GM12878 (cell line): ENCODE measurements around the gene CDC42BPA. TPM values are rescaled to one million over a fixed set of nuclear protein-coding genes. Genes with fewer than 3 reads are reported as not detected.

ENCODE experiments used
- ATAC-seq: fragments of 200-7000 bp; cut with Tn5 transposase; 3 replicates; pipeline ENCODE4 v1.9.1; 2020; ENCODE audit warnings: mild to moderate bottlenecking, moderate library complexity
- BruUV-seq: library from RNA; stranded (reverse); fragments of 400-500 nt; replicated peaks from 2 replicates; lab custom pipeline; 2021; lab: Mats Ljungman, UMichigan
- CTCF ChIA-PET: fragments of 300-600 bp; sonication (Branson Sonifier 250); formaldehyde crosslinking; extraction: SDS; loops from one replicate; lab custom pipeline; 2021; ENCODE audit warnings: inconsistent platforms; lab: Yijun Ruan, JAX
- POLR2A ChIA-PET: fragments of 350-600 bp; formaldehyde crosslinking; extraction: SDS; loops from one replicate; lab custom pipeline; 2021; ENCODE audit warnings: inconsistent platforms; lab: Charles Lee
- RAD21 ChIA-PET: fragments of 300-600 bp; sonication (Branson Sonifier 250); formaldehyde crosslinking; loops from one replicate; lab custom pipeline; 2023; ENCODE audit warnings: antibody characterized with exemption; ENCODE audit not compliant: unreplicated experiment; lab: Charles Lee
- SMC1A ChIA-PET: fragments of 300-600 bp; sonication (Branson Sonifier 250); formaldehyde crosslinking; loops from one replicate; lab custom pipeline; 2023; ENCODE audit not compliant: unreplicated experiment, uncharacterized antibody; lab: Charles Lee
- DNase-seq: peaks from one replicate; pipeline ENCODE4 v3.0.0-alpha.2; 2011; ENCODE audit warnings: low read depth, low spot score
- FAIRE-seq: peaks from 3 replicates; lab custom pipeline; 2011; peaks lifted over from hg19 to GRCh38; lab: Jason Lieb, UNC
- H2AFZ ChIP-seq: 2 replicates; pipeline ENCODE4 v1.6.0; 2011; ENCODE audit warnings: low read depth, low read length, control low read depth; ENCODE audit not compliant: control insufficient read depth
- H3K27ac ChIP-seq: 2 replicates; pipeline ENCODE4 v1.5.1; 2011; ENCODE audit warnings: control low read depth; ENCODE audit not compliant: control insufficient read depth, insufficient read depth
- H3K27me3 ChIP-seq, 2 experiments: replicated peaks in 1 of 2; 2 replicates each; pipeline versions ENCODE4 v1.6.0 to v1.6.1; 2011; ENCODE audit warnings: low read length in 1 of 2; ENCODE audit not compliant: control insufficient read depth in 2 of 2, insufficient read depth in 2 of 2
- H3K36me3 ChIP-seq, 2 experiments: 2 replicates each; pipeline ENCODE4 v1.5.1; 2011; ENCODE audit warnings: low read length in 1 of 2; ENCODE audit not compliant: control insufficient read depth in 2 of 2, insufficient read depth in 2 of 2
- H3K4me1 ChIP-seq: 2 replicates; pipeline ENCODE4 v1.6.1; 2011; ENCODE audit warnings: mild to moderate bottlenecking, low read length, moderate library complexity, mixed read lengths; ENCODE audit not compliant: control insufficient read depth, insufficient read depth
- H3K4me2 ChIP-seq: 2 replicates; pipeline ENCODE4 v1.6.0; 2011; ENCODE audit warnings: control low read depth; ENCODE audit not compliant: control insufficient read depth, insufficient read depth
- H3K4me3 ChIP-seq: fragments of 200-600 bp; sonication (generic); 2 replicates; pipeline ENCODE4 v1.5.1; 2016
- H3K79me2 ChIP-seq: 2 replicates; pipeline ENCODE4 v1.6.0; 2011; ENCODE audit warnings: low read length; ENCODE audit not compliant: control insufficient read depth, insufficient read depth
- H3K9ac ChIP-seq: 2 replicates; pipeline ENCODE4 v1.8.0; 2011; ENCODE audit warnings: low read length, control low read depth, mixed read lengths; ENCODE audit not compliant: control insufficient read depth, insufficient read depth
- H3K9me3 ChIP-seq: replicated peaks from 3 replicates; pipeline ENCODE4 v1.5.1; 2011; ENCODE audit warnings: mild to moderate bottlenecking, low read length; ENCODE audit not compliant: control insufficient read depth, insufficient read depth
- H4K20me1 ChIP-seq: 2 replicates; pipeline ENCODE4 v1.6.0; 2011; ENCODE audit not compliant: control insufficient read depth, insufficient read depth
- CHD2 ChIP-seq: IDR thresholded peaks from 2 replicates; pipeline ENCODE4 v1.6.1; 2011; ENCODE audit warnings: low read depth, low read length, improper control_type of control experiment, borderline replicate concordance
- WGBS: methylation state at CpG from one replicate; pipeline ENCODE4 v1.1.6; 2016; ENCODE audit warnings: low lambda C conversion rate; ENCODE audit not compliant: insufficient replicate concordance, insufficient coverage; ENCODE audit errors: missing lambda C conversion rate; 5-methylcytosine and 5-hydroxymethylcytosine counted together
- in situ Hi-C: fragments of 300-500 bp; cut with MboI; formaldehyde crosslinking; loops from 9 replicates; pipeline ENCODE4 v1.14.3; 2018; ENCODE audit warnings: mixed read lengths
- intact Hi-C: fragments of 100-400 bp; cut with micrococcal nuclease; formaldehyde crosslinking; loops from one replicate; pipeline ENCODE4 v1.14.2; 2022; ENCODE audit not compliant: unreplicated experiment
- polyA plus RNA-seq, 11 experiments: library from polyadenylated mRNA; depleted of rRNA in 4 of 11; unstranded in 6 of 11; stranded (reverse) in 5 of 11; fragments of >200 nt; fragmentation: Nextera tagmentation in 4 of 11; fragmentation: Illumina TruSeq in 1 of 11; extraction: Ambion mirVana in 4 of 11; extraction: Trizol in 1 of 11; gene quantifications; 1 replicate in 1 of 11; 2 replicates in 10 of 11; pipeline versions ENCODE4 v1.2.1 to v1.2.3, GENCODE V29; 2011 to 2016; ENCODE audit warnings: inconsistent platforms in 2 of 11, missing spikeins in 2 of 11, low read depth in 1 of 11
- total RNA-seq, 4 experiments: library from RNA; depleted of rRNA in 3 of 4; stranded (reverse); fragments of >200 nt in 3 of 4; fragmentation: Illumina TruSeq in 1 of 4; extraction: Trizol in 1 of 4; gene quantifications; 2 replicates each; pipeline versions ENCODE4 v1.2.1 to v1.2.3, GENCODE V29; 2013 to 2021
- TF ChIP-seq, protein P1 (sequence below): fragments of 450-650 bp; IDR thresholded peaks from 2 replicates; pipeline ENCODE4 v1.6.1; 2017; ENCODE audit warnings: mild to moderate bottlenecking, moderate library complexity

Gene CDC42BPA
- total and polyA plus RNA-seq, 10 of the 15 experiments (the other 5 are each of a cell fraction or from before 2014, with no cell fraction given): 0.02 to 0.52 (median 0.10) TPM

DNA sequence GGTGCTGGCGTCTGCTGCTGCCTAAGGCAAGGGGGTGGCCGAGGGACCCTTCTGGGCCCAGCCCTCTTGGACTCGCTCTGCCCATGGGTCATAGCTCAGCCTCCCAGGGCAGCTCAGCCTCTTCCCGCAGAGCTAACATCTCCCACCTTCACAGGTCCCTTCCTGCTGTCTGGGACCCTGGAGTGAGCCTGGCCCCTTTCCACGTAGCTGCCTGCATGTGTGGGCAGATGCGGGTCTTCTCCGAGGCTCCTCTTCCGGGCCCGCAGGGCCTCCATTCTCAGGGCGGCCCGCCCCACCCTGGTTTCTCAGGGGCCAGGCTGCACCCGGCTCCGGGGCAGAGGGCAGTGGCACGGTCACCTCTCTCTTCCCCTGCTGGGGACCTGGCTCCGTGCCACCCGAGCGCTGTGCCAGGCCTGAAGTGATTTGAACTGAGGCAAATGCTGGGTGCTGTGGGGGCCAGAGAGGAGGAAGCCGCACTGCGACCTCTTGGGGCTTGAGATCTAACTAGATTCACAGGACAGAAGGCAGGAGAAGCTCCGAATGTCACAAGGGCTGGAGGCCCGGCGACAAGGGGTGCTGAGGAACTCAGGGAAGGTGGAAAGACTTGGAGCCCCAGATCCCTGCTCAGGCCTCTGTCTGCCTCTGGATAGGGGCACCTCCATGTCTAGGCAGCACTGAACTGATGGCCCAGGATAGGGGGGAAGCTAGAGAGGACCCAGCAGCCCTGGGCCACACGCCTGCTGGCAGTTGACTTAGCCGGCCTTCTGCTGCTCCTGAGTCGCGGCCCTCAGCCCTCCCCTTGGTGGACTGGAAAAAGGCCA is 337.5 kb downstream of the CDC42BPA start:
- DNase-seq (no peak), FAIRE-seq (no peak), ATAC-seq (no peak)
- 86% methylated on average over 25 of the region's 26 CpGs for WGBS
- H2AFZ ChIP-seq: no peak overlapping the region
- no peaks in the 10 kb centered on the region for H3K27me3 ChIP-seq
- ChIA-PET POLR2A (no interaction called here), RAD21 (no interaction called here), CTCF (no interaction called here), SMC1A (no interaction called here)
- no peaks in the 10 kb centered on the region for H3K4me1 ChIP-seq
- H3K4me3 ChIP-seq: no peak overlapping the region
- H3K9me3 ChIP-seq: no peaks in the 10 kb centered on the region
- no peak overlapping the region for H3K9ac ChIP-seq
- H4K20me1 ChIP-seq: no peaks in the 10 kb centered on the region
- peaks cover 0 to 2% of the 10 kb centered on the region in 2 experiments; a peak in 2 of 4 replicates for H3K36me3 ChIP-seq
- in situ Hi-C loops (no loop called here), intact Hi-C loops (no loop called here)
- no peak for TF ChIP-seq CHD2
- TF ChIP-seq, protein P1, sequence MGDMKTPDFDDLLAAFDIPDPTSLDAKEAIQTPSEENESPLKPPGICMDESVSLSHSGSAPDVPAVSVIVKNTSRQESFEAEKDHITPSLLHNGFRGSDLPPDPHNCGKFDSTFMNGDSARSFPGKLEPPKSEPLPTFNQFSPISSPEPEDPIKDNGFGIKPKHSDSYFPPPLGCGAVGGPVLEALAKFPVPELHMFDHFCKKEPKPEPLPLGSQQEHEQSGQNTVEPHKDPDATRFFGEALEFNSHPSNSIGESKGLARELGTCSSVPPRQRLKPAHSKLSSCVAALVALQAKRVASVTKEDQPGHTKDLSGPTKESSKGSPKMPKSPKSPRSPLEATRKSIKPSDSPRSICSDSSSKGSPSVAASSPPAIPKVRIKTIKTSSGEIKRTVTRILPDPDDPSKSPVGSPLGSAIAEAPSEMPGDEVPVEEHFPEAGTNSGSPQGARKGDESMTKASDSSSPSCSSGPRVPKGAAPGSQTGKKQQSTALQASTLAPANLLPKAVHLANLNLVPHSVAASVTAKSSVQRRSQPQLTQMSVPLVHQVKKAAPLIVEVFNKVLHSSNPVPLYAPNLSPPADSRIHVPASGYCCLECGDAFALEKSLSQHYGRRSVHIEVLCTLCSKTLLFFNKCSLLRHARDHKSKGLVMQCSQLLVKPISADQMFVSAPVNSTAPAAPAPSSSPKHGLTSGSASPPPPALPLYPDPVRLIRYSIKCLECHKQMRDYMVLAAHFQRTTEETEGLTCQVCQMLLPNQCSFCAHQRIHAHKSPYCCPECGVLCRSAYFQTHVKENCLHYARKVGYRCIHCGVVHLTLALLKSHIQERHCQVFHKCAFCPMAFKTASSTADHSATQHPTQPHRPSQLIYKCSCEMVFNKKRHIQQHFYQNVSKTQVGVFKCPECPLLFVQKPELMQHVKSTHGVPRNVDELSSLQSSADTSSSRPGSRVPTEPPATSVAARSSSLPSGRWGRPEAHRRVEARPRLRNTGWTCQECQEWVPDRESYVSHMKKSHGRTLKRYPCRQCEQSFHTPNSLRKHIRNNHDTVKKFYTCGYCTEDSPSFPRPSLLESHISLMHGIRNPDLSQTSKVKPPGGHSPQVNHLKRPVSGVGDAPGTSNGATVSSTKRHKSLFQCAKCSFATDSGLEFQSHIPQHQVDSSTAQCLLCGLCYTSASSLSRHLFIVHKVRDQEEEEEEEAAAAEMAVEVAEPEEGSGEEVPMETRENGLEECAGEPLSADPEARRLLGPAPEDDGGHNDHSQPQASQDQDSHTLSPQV: no peak
- H3K27ac ChIP-seq: no peak overlapping the region
- BruUV-seq: no TSS peak
- H3K4me2 ChIP-seq: no peak overlapping the region
- H3K79me2 ChIP-seq: no peaks in the 10 kb centered on the region
